VCaP (cell line): ENCODE measurements around the gene PRR5L.

ENCODE experiments used
- H3K27ac ChIP-seq: fragments of 450-650 bp; 2 replicates; pipeline ENCODE4 v1.5.1; 2017
- TF ChIP-seq, protein P1 (sequence below): fragments of 450-650 bp; conservative IDR thresholded peaks from 2 replicates; pipeline ENCODE4 v1.5.1; 2017; ENCODE audit warnings: mild to moderate bottlenecking, moderate library complexity

The PRR5L gene

DNA sequence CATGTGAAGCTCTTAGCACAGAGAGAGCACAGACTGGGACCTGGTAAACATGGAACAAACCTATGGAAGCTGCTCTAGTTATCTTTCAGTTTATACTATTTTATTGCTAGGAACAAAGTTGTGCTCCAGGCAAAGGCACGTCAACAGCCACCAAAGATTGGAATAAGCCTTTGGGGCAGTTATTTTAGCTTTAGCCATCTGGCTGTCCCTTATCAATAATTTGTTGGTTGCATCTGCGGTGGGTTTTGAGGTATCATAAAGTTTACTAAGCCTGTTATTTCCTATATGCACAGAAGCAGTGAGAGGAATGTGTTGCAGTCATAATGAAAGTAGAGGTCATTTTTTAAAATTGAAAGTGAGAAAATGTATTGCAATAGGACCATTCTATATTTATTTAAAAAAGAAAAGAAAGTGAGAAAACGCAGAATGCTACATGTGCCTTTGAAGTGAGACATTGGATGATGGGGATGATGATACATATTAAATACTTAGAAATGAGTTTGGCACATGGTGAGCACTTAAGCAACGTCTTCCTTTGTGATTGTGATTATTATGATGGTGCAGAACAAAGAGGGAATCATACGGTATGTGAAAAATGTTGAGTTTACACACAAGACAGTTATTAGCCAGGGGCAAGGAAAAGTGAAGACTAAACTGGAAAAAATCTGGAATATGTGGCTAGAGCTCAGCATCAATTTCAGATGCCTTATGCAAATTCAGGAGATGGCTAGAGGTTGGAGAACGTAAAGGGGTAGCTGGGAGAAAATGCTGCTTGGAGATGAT lies 58.3 kb downstream of the PRR5L start:
- no peak overlapping the region for H3K27ac ChIP-seq
- TF ChIP-seq, protein P1, sequence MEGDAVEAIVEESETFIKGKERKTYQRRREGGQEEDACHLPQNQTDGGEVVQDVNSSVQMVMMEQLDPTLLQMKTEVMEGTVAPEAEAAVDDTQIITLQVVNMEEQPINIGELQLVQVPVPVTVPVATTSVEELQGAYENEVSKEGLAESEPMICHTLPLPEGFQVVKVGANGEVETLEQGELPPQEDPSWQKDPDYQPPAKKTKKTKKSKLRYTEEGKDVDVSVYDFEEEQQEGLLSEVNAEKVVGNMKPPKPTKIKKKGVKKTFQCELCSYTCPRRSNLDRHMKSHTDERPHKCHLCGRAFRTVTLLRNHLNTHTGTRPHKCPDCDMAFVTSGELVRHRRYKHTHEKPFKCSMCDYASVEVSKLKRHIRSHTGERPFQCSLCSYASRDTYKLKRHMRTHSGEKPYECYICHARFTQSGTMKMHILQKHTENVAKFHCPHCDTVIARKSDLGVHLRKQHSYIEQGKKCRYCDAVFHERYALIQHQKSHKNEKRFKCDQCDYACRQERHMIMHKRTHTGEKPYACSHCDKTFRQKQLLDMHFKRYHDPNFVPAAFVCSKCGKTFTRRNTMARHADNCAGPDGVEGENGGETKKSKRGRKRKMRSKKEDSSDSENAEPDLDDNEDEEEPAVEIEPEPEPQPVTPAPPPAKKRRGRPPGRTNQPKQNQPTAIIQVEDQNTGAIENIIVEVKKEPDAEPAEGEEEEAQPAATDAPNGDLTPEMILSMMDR, result no peak

- no peak overlapping the region for H3K27ac ChIP-seq
Observed at GRCh38 chr11:36356201-36356600, 60.1 kb downstream of the PRR5L start.

DNA sequence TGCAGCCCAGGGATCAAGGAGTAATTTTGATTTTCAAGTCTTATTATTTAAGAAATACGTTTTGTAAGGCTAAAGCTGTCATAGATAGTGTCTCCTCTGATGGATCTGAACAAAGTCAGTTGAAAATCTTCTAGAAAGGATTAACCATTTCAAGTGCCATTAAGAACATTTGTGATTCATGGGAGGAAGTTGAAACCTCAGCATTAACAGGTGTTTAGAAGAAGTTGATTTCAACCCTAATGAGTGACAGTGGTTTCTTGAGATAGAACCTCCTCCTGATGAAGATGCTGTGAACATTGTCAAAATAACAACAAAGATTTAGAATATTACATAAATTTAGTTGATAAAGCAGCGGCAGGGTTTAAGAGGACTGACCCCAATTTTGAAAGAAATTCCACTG lies 61.7 kb downstream of the PRR5L start:
- no peak overlapping the region for H3K27ac ChIP-seq
- TF ChIP-seq, protein P1, result no peak

More at GRCh38 chr11:36356201-36356600, 60.1 kb downstream of the PRR5L start:
- TF ChIP-seq, protein P1, result no peak

DNA sequence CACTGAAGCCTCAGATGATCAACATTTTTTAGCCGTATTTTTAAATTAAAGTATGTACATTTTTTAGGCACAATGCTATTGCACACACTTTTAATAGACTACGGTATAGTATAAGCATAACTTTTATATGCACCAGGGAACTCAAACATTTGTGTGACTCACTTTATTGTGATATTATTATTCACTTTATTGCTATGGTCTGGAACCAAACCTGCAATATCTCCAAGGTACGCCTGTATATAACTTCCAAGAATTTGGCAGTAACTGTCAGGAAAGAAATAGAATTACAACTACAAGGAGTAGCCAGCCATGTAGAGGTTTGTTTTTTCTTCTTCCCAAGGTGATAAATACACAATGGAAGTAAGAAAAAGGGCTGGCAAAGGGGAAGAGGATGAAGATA lies 62.3 kb downstream of the PRR5L start:
- TF ChIP-seq, protein P1, result no peak

DNA sequence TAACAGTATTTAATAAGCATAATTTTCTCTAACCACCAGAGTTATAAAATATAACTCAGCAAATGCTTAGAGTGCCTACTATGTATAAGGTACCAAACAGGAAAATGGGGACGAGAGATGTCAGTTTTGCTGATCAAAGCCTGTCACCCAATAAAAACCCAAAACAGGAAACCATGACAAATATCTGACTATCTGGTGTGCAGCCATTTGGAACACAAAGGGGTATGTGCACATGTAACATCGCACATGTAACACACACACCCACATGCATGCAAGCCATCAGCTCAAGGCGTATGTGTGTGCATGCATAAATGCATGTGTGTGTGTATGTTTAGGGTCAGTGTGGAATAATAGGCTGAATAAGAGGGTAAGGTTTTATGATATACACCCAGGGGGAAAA lies 64.2 kb downstream of the PRR5L start:
- TF ChIP-seq, protein P1, result no peak
- H3K27ac ChIP-seq, result no peak overlapping the region

More for the DNA sequence above, 62.3 kb downstream of the PRR5L start:
- H3K27ac ChIP-seq, result no peak overlapping the region

DNA sequence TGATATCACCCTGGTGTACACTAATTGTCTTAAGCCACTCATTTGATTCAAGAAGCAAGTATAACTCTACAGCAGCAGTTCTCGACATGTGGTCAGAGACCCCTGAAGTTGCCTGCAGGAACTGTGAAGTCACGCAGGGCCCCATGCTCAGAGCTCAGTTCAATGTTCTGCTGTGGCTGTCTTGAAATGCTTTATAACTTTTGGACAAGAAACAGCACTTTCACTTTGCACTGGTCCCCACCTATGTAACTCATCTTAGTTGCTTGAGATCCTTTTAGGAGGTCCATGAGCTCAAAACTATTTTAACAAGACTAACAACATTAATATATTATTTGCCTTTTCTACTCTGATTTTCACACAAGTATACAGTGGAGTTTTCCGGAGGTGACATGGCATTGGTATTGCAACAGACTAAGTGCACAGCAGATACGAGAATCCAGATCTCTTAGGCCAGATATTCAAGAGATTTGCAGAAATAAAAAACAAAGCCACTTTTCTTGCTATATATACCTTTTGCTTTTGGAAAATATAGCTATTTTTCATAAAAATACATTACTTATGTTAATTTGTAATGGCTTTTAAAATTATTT lies 64.8 kb downstream of the PRR5L start:
- H3K27ac ChIP-seq, result no peak overlapping the region
- TF ChIP-seq, protein P1, result no peak

- no peak overlapping the region for H3K27ac ChIP-seq
- TF ChIP-seq, protein P1, result no peak
Observed at GRCh38 chr11:36361472-36361871, 65.4 kb downstream of the PRR5L start.
